ENCODE results near the gene DYDC2. TPM values are rescaled to one million over a fixed set of nuclear protein-coding genes. Genes with fewer than 3 reads are reported as not detected.

DYDC2 gene
- total RNA-seq, 1 experiment from 2014 or later, result 2.8 TPM

DNA sequence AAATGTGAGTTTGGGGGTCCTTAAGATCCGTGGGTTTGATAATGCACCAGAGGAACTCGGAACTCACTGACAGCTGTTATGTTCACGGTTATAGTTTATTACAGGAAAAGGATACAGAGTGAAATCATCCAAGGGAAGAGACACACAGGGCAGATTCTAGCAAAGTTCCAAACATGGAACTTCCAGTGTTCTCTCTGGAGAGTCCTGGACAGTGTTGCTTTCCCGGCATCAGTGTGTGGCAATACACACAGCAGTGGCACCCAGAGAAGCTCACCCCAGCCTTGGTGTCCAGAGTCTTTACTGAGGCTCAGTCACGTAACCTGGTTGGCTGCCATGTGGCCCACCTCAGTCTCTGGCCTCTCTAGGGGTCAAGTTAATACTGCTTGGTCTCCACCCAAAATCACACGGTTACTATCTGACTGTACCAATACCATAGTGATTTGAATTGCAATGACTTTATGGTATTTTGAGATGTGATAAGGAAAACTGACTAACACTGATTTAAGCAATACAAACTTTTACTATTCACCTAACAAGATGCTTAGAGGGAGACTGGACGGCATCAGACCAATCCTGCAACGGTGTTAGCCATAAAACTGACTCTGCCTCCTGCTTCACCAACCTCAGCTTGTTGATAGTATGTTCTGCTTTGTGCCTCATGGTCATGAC, 43.7 kb downstream of the DYDC2 start:
- peaks cover 0 to 2% of the 10 kb centered on the region in 2 experiments; a peak in 1 of 4 replicates for H3K4me1 Mint-ChIP-seq
- Histone ChIP-seq H3K23me2 (ENCODE audit: insufficient read length, low read depth, low read length, poor library complexity, severe bottlenecking) (no peaks in the 10 kb centered on the region), H2AK5ac (ENCODE audit: insufficient read length, low read length) (no peak overlapping the region), H4K20me1 (ENCODE audit: control insufficient read depth, insufficient read depth, insufficient read length) (no peaks in the 10 kb centered on the region), H2BK15ac (ENCODE audit: low read depth, low read length) (no peak overlapping the region), H3K14ac (ENCODE audit: insufficient read depth, low read length) (no peak overlapping the region), H4K5ac (ENCODE audit: insufficient read length, low read depth, low read length) (no peak overlapping the region), H2BK5ac (ENCODE audit: insufficient read length, low read length) (no peak overlapping the region), H3K79me1 (ENCODE audit: insufficient read depth, low read depth, low read length, poor library complexity, severe bottlenecking) (no peaks in the 10 kb centered on the region), H2BK20ac (ENCODE audit: low read depth, low read length, poor library complexity, severe bottlenecking) (no peak overlapping the region), H3T11ph (ENCODE audit: low read length) (no peak overlapping the region), H3K27ac (ENCODE audit: insufficient read length, low read depth, low read length) (no peak overlapping the region), H3K4ac (ENCODE audit: low read depth, low read length) (no peak overlapping the region), H3K79me2 (ENCODE audit: insufficient read depth, low read length) (no peaks in the 10 kb centered on the region), H3K4me1 (ENCODE audit: insufficient read depth, low read length) (no peaks in the 10 kb centered on the region), H3K23ac (ENCODE audit: insufficient read length, low read depth, low read length) (no peak overlapping the region), H3K27me3 (ENCODE audit: insufficient read depth, low read length) (no peaks in the 10 kb centered on the region), H3K9me3 (ENCODE audit: control insufficient read depth, low read depth, low read length) (no peaks in the 10 kb centered on the region), H2BK12ac (ENCODE audit: insufficient read length, low read depth, low read length) (no peak overlapping the region), H2AFZ (ENCODE audit: low read length) (no peak overlapping the region), H4K8ac (replicated peaks; ENCODE audit: insufficient read length, low read depth, low read length) (no peak overlapping the region), H3K18ac (ENCODE audit: insufficient read length, low read depth, low read length) (no peak overlapping the region), H3K4me2 (ENCODE audit: insufficient read depth, insufficient read length, low read length) (no peak overlapping the region), H2BK120ac (ENCODE audit: low read depth, low read length, poor library complexity, severe bottlenecking) (no peak overlapping the region), H3K56ac (ENCODE audit: insufficient read length, low read depth, low read length) (no peak overlapping the region), H3K9ac (ENCODE audit: extremely low read depth, insufficient read length, low read length) (no peak overlapping the region), H4K91ac (ENCODE audit: insufficient read length, low read depth, low read length) (no peak overlapping the region)
- DNase-seq, result no peak
- H3K36me3 Mint-ChIP-seq (ENCODE audit: insufficient read depth in 1 of 3, low read depth in 3 of 3), result no peaks in the 10 kb centered on the region
- H3K27ac Mint-ChIP-seq, result no peak overlapping the region
- no peaks in the 10 kb centered on the region for H3K9me3 Mint-ChIP-seq
- peaks cover 15% of the 10 kb centered on the region for H3K27me3 Mint-ChIP-seq (ENCODE audit: low read depth)
- WGBS (ENCODE audit: extremely low coverage, insufficient read length, low lambda C conversion rate), result no CpG with 5 or more reads among the region's 8 CpGs
- TF ChIP-seq, protein P1, sequence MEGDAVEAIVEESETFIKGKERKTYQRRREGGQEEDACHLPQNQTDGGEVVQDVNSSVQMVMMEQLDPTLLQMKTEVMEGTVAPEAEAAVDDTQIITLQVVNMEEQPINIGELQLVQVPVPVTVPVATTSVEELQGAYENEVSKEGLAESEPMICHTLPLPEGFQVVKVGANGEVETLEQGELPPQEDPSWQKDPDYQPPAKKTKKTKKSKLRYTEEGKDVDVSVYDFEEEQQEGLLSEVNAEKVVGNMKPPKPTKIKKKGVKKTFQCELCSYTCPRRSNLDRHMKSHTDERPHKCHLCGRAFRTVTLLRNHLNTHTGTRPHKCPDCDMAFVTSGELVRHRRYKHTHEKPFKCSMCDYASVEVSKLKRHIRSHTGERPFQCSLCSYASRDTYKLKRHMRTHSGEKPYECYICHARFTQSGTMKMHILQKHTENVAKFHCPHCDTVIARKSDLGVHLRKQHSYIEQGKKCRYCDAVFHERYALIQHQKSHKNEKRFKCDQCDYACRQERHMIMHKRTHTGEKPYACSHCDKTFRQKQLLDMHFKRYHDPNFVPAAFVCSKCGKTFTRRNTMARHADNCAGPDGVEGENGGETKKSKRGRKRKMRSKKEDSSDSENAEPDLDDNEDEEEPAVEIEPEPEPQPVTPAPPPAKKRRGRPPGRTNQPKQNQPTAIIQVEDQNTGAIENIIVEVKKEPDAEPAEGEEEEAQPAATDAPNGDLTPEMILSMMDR (conservative IDR thresholded peaks at IDR 0.05), result no peak
- H3K4me3 Mint-ChIP-seq, result no peak overlapping the region
